ENCODE results near the gene MDM2. TPM values are rescaled to one million over a fixed set of nuclear protein-coding genes. Genes with fewer than 3 reads are reported as not detected.

The MDM2 gene
- total and polyA plus RNA-seq, 2 of the 8 experiments (the other 6 are each of a cell fraction or from before 2014, with no cell fraction given): 15.1 to 115 TPM

DNA sequence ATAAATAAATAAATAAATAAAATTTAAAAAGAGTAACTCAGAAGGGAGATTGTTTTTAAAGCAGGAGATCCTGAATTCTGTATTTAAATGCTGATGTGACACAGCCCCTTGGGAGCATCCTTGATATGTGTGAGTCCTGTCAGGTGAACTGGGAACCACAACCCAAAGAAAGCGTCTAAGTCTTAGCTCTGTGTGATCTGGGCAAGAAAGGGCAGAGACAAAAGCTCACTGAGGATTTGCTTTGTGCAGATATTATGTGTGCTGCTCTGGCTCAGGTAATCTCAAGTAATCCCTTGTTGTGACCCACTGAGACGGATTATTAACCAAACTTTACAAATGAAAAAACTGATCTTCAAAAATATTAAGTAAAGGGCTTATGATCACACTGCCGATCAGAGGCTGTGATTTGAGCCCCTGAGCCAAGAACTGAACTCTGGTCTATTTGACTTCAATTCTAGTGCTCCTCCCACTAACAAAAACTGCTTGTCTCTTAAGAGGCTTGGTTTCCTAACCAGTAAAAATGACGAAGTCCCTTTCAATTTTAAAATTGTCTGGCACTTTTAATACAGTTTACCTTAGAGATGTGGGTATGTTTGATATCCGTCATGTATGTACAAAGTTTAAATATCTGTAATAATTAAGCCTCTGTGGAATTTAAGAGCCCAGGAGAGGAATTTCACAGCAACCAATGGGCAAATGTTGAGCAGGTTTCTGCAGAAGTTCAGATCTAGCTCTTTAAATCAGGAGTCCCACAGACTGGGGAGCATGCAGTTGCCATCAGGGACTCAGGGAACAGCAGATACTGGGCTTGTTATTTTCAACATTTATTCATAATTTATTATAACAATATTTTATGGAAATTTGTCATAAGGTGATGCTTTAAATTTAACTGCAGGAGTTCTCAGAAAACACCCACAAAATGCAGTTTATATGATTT, 78.9 kb downstream of the MDM2 start:
- Histone ChIP-seq H3K14ac (ENCODE audit: insufficient read length) (no peak overlapping the region), H3K18ac (ENCODE audit: extremely low read depth, low read length) (no peak overlapping the region), H2BK120ac (replicated peaks; ENCODE audit: low read depth, low read length) (no peak overlapping the region), H3K56ac (replicated peaks; ENCODE audit: insufficient read length, low read depth, low read length) (no peak overlapping the region), H3K23ac (ENCODE audit: insufficient read length) (no peak overlapping the region), H4K8ac (ENCODE audit: extremely low read depth, insufficient read depth, low read length) (no peak overlapping the region), H2BK12ac (ENCODE audit: low read depth, low read length) (no peak overlapping the region), H3K79me2 (ENCODE audit: control insufficient read depth in 1 of 2, insufficient read depth in 2 of 2, low read length in 2 of 2) (no peaks in the 10 kb centered on the region), H3K27me3 (replicated peaks in 1 of 4; ENCODE audit: control insufficient read depth in 3 of 4, extremely low read depth in 1 of 4, insufficient read depth in 3 of 4, low read length in 3 of 4) (no peaks in the 10 kb centered on the region), H3K9me3 (ENCODE audit: insufficient read depth in 2 of 2, low read depth in 1 of 2, low read length in 1 of 2) (peaks cover 0 to 4% of the 10 kb centered on the region in 2 experiments; a peak in 1 of 4 replicates), H4K5ac (ENCODE audit: insufficient read length, low read depth, low read length) (no peak overlapping the region), H3K36me3 (ENCODE audit: control insufficient read depth in 2 of 4, insufficient read depth in 4 of 4, low read length in 3 of 4) (no peaks in the 10 kb centered on the region), H2AFZ (ENCODE audit: low read length) (peak overlapping the region; percentile 37; the same call in 1 of the 2 replicates), H2BK5ac (ENCODE audit: low read depth, low read length) (no peak overlapping the region), H2AK5ac (ENCODE audit: low read depth, low read length) (no peak overlapping the region), H2BK15ac (ENCODE audit: low read length) (no peak overlapping the region), H4K91ac (replicated peaks; ENCODE audit: insufficient read length, low read length) (no peak overlapping the region), H3K79me1 (ENCODE audit: low read depth, low read length) (no peaks in the 10 kb centered on the region), H3K4me2 (ENCODE audit: insufficient read depth in 1 of 2, low read depth in 2 of 2, low read length in 2 of 2) (no peak overlapping the region), H3K23me2 (ENCODE audit: low read depth, low read length) (no peaks in the 10 kb centered on the region), H3K4me3 (ENCODE audit: extremely low read depth in 1 of 4, insufficient read depth in 2 of 4, low read depth in 3 of 4, low read length in 4 of 4) (no peak overlapping the region), H4K20me1 (replicated peaks in 1 of 2; ENCODE audit: control insufficient read depth in 1 of 2, insufficient read depth in 2 of 2, low read length in 2 of 2) (no peaks in the 10 kb centered on the region), H3K9ac (replicated peaks in 1 of 4; ENCODE audit: extremely low read depth in 1 of 4, low read depth in 3 of 4, low read length in 3 of 4) (no peak overlapping the region), H3K4me1 (replicated peaks in 1 of 4; ENCODE audit: control insufficient read depth in 3 of 4, insufficient read depth in 4 of 4, low read length in 3 of 4) (no peaks in the 10 kb centered on the region), H3K4ac (replicated peaks; ENCODE audit: insufficient read length, low read depth, low read length) (no peak overlapping the region), H2BK20ac (ENCODE audit: low read length) (no peak overlapping the region), H3K27ac (ENCODE audit: low read depth, low read length) (no peak overlapping the region)
- DNase-seq (ENCODE audit: low read depth in 1 of 2, low spot score in 2 of 2) (no peak), FAIRE-seq (no peak)
- TF ChIP-seq HDAC2 (IDR thresholded peaks at IDR 0.05; ENCODE audit: borderline replicate concordance in 1 of 2, low read depth in 2 of 2, low read length in 2 of 2): no peak
- TF ChIP-seq MAFK (IDR thresholded peaks at IDR 0.05; ENCODE audit: low read depth, low read length): no peak
- no peak for TF ChIP-seq SAP30 (IDR thresholded peaks at IDR 0.05; ENCODE audit: insufficient read depth, insufficient replicate concordance, low read length)
- no peak for TF ChIP-seq CREB1 (IDR thresholded peaks at IDR 0.05)
- TF ChIP-seq CBX8 (IDR thresholded peaks at IDR 0.05; ENCODE audit: borderline replicate concordance, low read depth, low read length): no peak
- no peak for TF ChIP-seq FOSL1 (IDR thresholded peaks at IDR 0.05; ENCODE audit: insufficient read depth, low read depth, low read length)
- no peak for TF ChIP-seq EGR1 (IDR thresholded peaks at IDR 0.05; ENCODE audit: borderline replicate concordance, low read depth, low read length)
- no peak for TF ChIP-seq CHD1 (IDR thresholded peaks at IDR 0.05; ENCODE audit: low read depth, low read length)
- TF ChIP-seq ZNF274 (IDR thresholded peaks at IDR 0.05; ENCODE audit: borderline replicate concordance, extremely low read depth, low read length): no peak
- TF ChIP-seq POLR2A (IDR thresholded peaks at IDR 0.05; ENCODE audit: control extremely low read depth in 1 of 2, low read depth in 2 of 2, low read length in 2 of 2): no peak
- no peak for TF ChIP-seq CEBPB (IDR thresholded peaks at IDR 0.05; ENCODE audit: low read depth, low read length)
- WGBS, 2 experiments (ENCODE audit: extremely low coverage in 1 of 2, insufficient coverage in 1 of 2, insufficient read length in 1 of 2, insufficient replicate concordance in 2 of 2, low coverage in 1 of 2, low lambda C conversion rate in 2 of 2, missing lambda C conversion rate in 1 of 2): 85% methylated on average over 5 of the region's 5 CpGs; no CpG with 5 or more reads in 1 of the 2 experiments
- ChIA-PET POLR2A (ENCODE audit: partially characterized antibody) (no interaction called here), CTCF (ENCODE audit: partially characterized antibody) (interaction anchor here (0.6 kb wide), 1 partner anchor 37 kb away, joined by 3 read pairs; no protein-coding TSS in a partner anchor)

Data from H1 (cell line).